ENCODE results near the gene IFNAR1. TPM values are rescaled to one million over a fixed set of nuclear protein-coding genes. Genes with fewer than 3 reads are reported as not detected.

The IFNAR1 gene
- total RNA-seq, 4 donors from 2014 or later: 12.4 to 19.3 (median 15.5) TPM

DNA sequence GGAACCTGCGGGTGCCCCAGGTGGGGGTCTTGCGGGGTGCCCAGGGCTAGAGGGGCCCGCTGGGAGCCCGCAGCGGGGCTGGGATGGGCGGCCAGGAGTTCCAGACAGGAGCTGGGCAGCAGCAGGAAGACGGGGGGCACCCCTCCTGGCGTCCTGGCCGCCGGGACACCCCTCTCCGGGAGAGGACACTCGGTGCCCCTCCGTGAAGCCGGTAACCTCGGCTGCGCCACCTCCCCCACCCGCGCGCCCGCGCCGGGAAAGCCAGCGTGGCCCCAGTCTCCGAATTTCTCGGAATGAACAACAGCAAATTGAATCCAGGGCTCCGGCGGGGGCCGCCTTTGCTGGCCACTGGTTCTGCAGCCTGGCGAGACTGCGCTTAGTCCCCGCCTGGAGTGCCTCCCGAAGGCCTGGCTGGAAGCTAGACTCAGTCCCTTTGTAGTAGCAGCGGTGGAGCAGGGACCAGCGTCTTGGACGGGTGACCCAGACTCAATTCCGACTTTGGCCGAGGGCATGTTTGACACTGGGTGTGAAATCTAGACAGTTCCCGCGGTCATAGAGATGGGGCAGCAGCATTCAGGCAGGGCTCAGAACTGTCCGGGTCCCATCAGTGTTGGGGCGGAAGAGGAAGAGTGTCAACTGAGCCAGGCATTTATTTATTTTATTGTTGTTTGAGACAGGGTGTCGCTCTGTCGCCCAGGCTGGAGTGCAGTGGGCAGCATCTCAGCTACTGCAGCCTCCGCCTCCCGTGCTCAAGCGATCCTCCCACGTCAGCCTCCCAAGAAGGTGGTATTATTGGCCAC is 79.2 kb downstream of the IFNAR1 start:
- H3K4me1 ChIP-seq: peaks cover 20 to 68% (median 25%) of the 10 kb centered on the region in 3 donors
- intact Hi-C loops (cut with DNase I): no loop called here
- DNase-seq: no peak

GRCh38 chr21:33406493-33406892 is 81.7 kb downstream of the IFNAR1 start:
- WGBS, 2 donors: 35 to 44% methylated on average over 5 of the region's 5 CpGs
- Histone ChIP-seq H3K4me1 (peaks cover 31 to 86% (median 37%) of the 10 kb centered on the region in 3 donors), H3K4me3 (no peak overlapping the region), H3K27me3 (peaks cover 0 to 5% (median 0%) of the 10 kb centered on the region in 4 donors), H3K9me3 (no peaks in the 10 kb centered on the region), H3K27ac (peak overlapping the region in 3 of 4 donors; percentile 98 to 99 (median 99)), H3K36me3 (peaks cover 0 to 18% (median 1%) of the 10 kb centered on the region in 3 donors)
- intact Hi-C loops (cut with DNase I): no loop called here
- TF ChIP-seq, protein P1, sequence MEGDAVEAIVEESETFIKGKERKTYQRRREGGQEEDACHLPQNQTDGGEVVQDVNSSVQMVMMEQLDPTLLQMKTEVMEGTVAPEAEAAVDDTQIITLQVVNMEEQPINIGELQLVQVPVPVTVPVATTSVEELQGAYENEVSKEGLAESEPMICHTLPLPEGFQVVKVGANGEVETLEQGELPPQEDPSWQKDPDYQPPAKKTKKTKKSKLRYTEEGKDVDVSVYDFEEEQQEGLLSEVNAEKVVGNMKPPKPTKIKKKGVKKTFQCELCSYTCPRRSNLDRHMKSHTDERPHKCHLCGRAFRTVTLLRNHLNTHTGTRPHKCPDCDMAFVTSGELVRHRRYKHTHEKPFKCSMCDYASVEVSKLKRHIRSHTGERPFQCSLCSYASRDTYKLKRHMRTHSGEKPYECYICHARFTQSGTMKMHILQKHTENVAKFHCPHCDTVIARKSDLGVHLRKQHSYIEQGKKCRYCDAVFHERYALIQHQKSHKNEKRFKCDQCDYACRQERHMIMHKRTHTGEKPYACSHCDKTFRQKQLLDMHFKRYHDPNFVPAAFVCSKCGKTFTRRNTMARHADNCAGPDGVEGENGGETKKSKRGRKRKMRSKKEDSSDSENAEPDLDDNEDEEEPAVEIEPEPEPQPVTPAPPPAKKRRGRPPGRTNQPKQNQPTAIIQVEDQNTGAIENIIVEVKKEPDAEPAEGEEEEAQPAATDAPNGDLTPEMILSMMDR (IDR thresholded peaks at IDR 0.05): no peak
- TF ChIP-seq POLR2A (IDR thresholded peaks at IDR 0.05): no peak
- no peak for DNase-seq

More for the DNA sequence above, 79.2 kb downstream of the IFNAR1 start:
- Histone ChIP-seq H3K27ac (peak overlapping the region; percentile 98 to 99 (median 99)), H3K9me3 (no peaks in the 10 kb centered on the region), H3K36me3 (peaks cover 0 to 8% (median 0%) of the 10 kb centered on the region in 3 donors), H3K27me3 (peaks cover 0 to 5% (median 0%) of the 10 kb centered on the region in 4 donors), H3K4me3 (peak overlapping the region; percentile 82 to 96 (median 94))
- 1 to 2% methylated on average over 14 to 17 of the region's 47 CpGs for WGBS, 2 donors
- TF ChIP-seq, protein P1 (IDR thresholded peaks at IDR 0.05): no peak
- TF ChIP-seq POLR2A (IDR thresholded peaks at IDR 0.05): peak in 1 of 4 donors; percentile 35

Other genes starting within 250 kb of the IFNAR1 start
- 10 to 100 TPM in 1 of 4 donors, 1 to 10 TPM in 3; 4.0 to 13.3 (median 7.0) TPM for gene IFNAR2, start 95.0 kb upstream of the IFNAR1 start, total RNA-seq
- 10 to 100 TPM; 28.1 to 47.7 (median 32.3) TPM for gene IL10RB, start 58.6 kb upstream of the IFNAR1 start, total RNA-seq
- 10 to 100 TPM; 43.0 to 65.6 (median 61.1) TPM for gene IFNGR2, start 78.4 kb downstream of the IFNAR1 start, total RNA-seq
- 10 to 100 TPM; 18.3 to 48.1 (median 33.6) TPM for gene TMEM50B, start 155.0 kb downstream of the IFNAR1 start, total RNA-seq
- 1 to 10 TPM in 3 of 4 donors, under 1 TPM in 1; 0.57 to 1.9 (median 1.6) TPM for gene DNAJC28, start 166.7 kb downstream of the IFNAR1 start, total RNA-seq
- 100 to 1,000 TPM in 2 of 4 donors, 10 to 100 TPM in 2; 38.7 to 147 (median 88.7) TPM for gene GART, start 217.1 kb downstream of the IFNAR1 start, total RNA-seq
- 100 to 1,000 TPM; 124 to 265 (median 234) TPM for gene SON, start 218.1 kb downstream of the IFNAR1 start, total RNA-seq